OCI-M2 (cell line): ENCODE results near the gene WASHC2C.
"Not testable (repeated sequence)": the region's sequence is repeated elsewhere in the genome, so short reads cannot be mapped to it uniquely, and the experiment has no call there.

Experiments used
- DNase-seq: peaks from one replicate; lab custom pipeline; 2025; ENCODE audit not compliant: unreplicated experiment; lab: John Stamatoyannopoulos, UW

The WASHC2C gene, protein sequence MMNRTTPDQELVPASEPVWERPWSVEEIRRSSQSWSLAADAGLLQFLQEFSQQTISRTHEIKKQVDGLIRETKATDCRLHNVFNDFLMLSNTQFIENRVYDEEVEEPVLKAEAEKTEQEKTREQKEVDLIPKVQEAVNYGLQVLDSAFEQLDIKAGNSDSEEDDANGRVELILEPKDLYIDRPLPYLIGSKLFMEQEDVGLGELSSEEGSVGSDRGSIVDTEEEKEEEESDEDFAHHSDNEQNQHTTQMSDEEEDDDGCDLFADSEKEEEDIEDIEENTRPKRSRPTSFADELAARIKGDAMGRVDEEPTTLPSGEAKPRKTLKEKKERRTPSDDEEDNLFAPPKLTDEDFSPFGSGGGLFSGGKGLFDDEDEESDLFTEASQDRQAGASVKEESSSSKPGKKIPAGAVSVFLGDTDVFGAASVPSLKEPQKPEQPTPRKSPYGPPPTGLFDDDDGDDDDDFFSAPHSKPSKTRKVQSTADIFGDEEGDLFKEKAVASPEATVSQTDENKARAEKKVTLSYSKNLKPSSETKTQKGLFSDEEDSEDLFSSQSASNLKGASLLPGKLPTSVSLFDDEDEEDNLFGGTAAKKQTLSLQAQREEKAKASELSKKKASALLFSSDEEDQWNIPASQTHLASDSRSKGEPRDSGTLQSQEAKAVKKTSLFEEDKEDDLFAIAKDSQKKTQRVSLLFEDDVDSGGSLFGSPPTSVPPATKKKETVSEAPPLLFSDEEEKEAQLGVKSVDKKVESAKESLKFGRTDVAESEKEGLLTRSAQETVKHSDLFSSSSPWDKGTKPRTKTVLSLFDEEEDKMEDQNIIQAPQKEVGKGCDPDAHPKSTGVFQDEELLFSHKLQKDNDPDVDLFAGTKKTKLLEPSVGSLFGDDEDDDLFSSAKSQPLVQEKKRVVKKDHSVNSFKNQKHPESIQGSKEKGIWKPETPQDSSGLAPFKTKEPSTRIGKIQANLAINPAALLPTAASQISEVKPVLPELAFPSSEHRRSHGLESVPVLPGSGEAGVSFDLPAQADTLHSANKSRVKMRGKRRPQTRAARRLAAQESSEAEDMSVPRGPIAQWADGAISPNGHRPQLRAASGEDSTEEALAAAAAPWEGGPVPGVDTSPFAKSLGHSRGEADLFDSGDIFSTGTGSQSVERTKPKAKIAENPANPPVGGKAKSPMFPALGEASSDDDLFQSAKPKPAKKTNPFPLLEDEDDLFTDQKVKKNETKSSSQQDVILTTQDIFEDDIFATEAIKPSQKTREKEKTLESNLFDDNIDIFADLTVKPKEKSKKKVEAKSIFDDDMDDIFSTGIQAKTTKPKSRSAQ (N-terminal part only)

DNA sequence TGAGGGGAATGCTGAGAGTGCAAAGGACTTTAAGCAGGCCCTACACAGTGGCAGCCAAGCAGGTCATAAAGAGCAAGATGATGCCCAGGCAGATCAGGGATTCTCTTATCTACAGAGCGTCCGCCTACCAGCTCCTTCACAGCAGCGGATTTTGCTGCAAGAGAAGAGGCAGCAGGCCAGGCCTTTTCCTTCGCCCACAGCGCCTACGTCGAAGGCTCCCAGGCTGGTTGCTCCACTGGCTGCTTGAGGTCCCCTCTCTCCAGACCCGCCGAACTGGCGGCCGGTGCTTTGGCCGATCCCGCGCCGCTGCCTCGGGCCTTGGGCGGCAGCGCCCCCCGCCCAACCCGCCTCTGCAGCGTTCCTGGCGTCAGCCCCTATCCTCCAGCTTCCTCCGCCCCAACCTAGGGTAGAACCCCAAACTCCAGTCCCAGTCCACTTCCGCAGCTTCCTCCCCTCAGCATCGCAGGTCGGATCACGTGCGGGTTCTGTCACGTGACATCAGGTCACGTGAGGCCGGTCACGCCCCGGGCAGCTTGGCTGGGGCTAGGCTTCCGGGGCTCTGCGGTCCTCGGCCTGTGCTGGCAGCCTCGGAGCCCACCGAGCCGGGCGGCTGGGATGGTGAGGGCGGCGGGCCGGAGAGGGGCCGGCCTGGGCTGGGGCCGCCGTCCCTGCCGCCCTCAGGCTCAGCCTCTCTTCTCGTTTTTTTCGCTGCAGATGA is at the start of gene WASHC2C:
Gene WASHC2C (plus strand): TSS at position 564 of the 718 bp plus-strand sequence. CDS start 52 bp downstream, at position 616.
- DNase-seq, result not testable (repeated sequence)

DNA sequence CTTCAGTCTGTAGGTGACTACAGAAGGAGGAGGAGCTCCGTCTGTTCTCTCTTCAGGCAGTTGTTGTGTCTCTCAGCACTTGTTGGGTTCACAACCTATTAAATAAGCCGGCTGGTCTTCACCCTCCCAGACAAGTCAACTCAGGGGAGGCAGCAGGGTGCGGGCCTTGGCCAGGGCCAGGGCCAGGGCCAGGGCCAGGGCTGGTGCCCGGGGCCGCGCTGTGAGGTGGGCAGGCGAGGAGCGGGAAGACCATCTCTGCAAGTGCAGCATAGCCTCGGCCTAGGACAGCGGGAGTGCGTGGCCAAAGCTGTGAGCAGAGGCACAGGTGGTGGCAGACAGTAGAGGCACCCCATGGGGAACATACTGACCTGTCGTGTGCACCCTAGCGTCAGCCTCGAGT is 48.6 kb upstream of the WASHC2C start:
- DNase-seq, result not testable (repeated sequence)

DNA sequence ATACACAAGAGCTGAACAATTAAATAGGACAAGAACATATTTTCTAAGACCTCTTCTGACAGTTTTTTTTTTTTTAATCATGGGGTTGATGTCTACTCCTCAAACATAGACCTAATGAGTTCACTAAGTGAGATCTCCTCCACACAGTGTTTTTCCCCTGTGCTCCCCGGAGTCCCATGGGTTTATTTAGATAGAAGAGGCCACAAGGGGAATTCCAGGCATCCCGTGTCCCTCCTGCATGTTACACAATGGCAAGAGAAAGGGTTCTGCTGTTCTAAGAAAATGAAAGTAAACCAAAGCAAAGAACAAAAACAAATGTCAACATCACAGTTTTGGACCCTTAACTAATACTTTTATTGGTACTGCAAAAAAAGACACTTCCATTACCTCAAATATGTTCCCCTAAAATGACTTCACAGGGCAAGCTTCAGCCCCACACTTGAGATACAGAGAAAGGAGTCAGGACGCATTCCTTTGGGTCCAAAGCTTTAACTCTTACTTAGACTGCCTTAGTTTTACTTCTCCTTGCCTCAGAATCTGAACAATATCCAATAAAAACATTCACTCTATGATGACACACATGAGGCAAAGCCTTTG is 16.8 kb upstream of the WASHC2C start:
- DNase-seq, result not testable (repeated sequence)

DNA sequence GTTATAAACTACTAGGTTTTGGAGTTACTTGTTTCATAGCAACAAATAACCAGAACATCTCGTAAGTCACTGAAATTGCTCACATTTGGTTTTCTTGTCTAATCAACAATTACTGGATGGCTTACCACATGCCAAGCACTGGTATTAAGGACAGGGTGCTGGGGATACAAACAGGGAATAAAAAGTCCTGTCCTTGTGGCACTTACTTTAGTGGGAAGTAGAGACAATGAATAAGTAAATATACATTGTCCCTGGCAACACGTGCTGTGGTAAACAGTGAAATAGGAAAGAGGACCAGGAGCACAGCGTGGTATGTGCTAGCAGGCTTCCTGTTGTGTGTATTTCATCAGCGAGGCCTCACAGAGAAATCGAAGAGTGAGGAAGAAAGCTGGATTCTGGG is 15.8 kb upstream of the WASHC2C start:
- not testable (repeated sequence) for DNase-seq

DNA sequence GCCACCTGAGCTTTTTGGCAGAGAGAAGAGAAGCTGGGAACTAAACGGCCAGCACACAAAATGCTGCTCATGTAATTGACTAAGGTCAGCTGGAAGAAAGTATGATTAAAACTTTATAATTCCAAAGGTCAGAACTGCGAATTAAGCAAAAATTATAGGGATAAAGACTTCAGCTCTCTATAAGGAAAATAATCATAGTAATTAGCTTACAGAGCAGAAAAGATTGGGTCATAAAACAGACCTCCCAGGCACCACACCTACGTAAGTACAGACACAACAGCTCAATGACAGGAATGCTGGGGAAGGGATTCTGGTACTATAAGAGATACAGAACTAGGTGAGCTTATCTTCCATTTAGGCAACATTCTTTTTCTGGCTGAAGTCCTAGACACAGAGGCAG is 10.0 kb upstream of the WASHC2C start:
- DNase-seq, result not testable (repeated sequence)

DNA sequence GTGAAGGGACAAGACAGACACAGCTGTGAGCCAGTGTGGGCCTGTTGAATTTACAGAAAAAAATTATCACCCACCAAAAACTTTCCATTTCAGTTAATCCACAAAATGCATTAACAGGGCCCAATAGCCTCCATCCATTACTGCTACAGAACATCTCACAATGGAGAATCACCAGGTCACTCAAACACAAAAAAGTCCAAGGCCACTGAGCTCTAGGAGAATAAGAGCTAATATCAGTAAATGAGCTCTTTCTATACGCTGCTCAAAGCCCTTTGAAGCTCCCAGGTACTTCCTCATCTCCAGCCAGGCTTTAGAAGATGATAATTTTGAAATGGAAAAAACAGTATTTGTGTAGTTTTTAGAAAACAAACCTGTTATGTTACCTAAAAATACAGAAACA is 9.4 kb upstream of the WASHC2C start:
- not testable (repeated sequence) for DNase-seq

DNA sequence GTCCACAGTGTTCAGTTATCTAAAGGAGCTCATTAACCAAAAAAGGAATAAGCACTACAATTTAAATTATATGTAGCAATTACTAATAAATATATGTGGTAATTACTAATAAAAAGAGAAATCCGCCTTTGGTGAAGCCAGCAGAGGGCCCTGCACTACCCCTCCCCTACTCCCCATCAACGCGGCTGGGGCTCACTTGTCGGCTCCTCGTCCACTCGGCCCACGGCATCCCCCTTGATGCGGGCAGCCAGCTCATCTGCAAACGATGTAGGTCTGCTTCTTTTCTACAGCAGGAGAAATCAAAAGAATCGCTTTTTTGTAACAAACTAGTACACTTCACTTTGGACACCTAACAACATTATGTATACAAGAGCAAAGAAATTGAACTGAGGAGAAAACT is 5.6 kb upstream of the WASHC2C start:
- not testable (repeated sequence) for DNase-seq

DNA sequence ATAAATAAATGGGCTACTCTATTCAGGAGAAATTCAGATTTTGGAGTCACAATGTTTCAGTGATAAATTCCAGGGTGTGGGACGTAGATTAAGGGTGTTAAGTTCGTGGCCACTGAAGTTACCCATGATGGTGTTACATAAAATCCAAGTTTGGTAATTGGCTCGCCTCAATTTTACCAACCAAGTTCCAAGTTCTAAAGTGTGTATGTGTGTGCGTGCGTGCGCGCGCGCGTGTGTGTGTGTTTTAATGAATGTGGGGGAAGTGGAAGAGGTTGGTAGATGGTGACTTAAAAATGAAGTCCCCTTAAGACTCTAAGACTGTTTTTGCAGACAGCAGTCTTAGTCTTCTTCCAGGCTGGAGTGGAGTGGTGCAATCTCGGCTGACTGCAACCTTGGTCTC is 3.2 kb upstream of the WASHC2C start:
- not testable (repeated sequence) for DNase-seq

DNA sequence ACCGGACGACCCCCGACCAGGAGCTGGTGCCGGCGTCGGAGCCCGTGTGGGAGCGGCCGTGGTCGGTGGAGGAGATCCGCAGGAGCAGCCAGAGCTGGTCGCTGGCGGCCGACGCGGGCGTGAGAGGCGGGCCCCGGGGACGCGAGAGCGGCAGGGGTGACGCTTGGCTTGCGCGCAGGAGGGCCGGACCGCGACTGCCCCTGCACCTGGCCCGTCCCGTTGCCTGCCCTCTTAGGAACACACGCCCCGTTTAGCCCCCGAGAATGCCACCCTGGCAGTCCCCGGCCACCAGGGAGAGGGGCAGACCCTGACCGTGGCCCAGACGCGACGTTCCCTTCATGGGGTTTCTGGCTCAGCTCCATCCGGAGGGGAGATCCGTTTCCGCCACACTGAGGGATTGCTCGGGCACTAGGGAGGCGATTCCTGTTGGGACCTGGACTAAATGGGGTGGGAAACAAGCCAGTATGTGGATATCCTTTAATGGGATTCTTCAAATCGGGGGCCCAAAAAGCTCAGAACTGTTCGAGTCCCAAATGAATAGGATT is 427 bp downstream of the WASHC2C start:
- DNase-seq, result not testable (repeated sequence)

DNA sequence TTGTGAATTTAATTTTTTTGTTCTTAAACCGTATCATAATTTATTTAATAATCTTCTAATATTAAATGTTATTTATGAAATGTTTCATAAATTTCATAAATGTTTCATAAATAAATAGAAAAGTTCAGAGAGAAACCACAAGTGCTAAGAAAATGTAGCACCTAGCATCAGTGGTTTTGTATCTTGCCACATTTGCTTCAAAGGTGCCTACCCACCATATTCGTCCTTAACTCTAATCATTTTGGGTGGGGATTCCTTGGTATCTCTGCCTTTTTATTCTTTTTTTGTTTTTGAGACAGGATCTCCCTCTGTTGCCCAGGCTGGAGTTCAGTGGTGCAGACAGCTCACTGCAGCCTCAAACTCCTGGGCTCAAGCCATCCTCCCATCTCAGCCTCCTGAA is 7.4 kb downstream of the WASHC2C start:
- DNase-seq, result not testable (repeated sequence)

DNA sequence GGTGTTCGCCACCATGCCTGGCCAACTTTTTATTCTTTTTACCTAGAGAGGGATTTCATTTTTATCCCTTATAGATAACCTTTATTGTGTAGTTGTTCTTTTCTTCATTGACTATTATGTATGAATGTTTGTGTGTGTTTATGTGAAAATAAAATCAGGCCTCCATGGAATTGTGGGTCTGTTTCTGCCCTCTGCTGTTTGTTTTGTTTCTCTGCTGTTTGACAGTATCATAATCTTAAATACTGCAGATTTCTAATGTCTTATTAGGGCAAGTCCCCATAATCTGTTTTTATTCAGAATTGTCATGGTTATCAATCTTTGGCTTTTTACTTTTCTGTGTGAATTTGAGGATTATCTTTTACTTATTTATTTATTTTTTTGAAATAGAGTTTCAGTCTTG is 7.8 kb downstream of the WASHC2C start:
- not testable (repeated sequence) for DNase-seq

DNA sequence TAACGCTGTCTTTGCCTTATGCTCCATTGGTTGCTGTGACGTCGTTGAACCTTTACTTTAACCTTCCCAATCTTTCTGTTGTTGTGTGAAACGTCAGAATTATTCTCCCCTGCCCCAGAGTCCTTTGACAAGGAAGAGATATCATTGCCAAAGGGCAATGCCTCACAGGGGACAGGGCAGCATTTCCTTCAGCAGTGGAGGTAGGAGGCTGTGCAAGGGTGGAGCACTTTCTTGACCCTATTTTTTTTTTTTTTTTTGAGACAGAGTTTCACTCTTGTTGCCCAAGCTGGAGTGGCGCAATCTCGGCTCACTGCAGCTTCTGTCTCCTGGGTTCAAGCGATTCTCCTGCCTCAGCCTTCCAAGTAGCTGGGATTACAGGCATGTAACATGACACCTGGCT is 14.5 kb downstream of the WASHC2C start:
- DNase-seq, result not testable (repeated sequence)

DNA sequence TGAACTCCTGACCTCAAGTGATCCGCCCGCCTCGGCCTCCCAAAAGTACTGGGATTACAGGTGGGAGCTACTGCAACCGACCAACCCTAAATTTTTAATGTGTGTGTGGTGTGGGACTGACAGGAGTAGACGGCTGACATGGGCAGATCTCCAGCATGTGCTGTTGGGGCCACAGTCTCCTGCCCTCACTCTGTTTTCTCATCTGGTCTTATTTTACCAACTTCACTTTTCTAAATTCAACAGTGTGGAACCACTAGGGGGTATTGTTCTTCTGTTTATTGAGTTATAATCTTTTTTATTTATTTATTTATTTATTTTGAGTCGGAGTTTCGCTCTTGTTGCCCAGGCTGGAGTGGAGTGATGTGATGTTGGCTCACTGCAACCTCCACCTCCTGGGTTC is 14.9 kb downstream of the WASHC2C start:
- not testable (repeated sequence) for DNase-seq

DNA sequence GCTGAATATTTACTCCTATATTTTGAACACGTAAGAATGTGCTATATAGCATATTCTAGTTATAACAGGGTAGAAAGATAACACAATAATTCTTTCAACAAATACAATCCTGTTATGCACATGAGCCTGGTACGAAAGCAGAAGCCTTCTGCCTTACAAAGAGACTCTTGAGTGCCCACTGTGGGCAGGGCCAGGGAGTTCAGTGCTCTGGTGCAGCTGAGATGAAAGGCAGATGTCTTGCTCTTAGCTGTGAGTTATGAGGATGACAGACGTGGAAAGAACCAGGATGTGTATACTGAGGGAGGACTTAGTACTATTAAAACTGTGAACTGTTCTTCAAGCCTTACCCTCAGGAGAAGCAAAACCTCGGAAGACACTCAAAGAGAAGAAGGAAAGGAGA is 24.1 kb downstream of the WASHC2C start:
- not testable (repeated sequence) for DNase-seq

DNA sequence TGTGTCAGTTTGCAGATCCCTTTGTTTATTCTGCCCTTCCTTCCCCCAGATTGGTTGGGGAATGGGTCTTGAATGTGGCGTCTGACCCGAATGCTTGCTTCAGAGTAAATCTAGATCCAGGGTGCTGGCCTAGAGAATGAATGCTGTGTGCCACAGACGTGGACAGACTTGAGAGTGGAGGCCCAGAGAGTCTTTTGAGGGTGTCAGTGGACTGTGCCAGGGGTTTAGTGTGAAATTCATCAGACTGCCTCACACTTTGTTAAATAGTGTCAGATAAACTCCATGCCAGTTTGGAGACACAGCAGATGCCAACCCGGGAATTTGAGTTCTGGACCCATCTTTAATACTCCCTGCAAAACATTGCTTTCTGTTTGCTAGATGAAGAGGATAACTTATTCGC is 25.1 kb downstream of the WASHC2C start:
- DNase-seq, result not testable (repeated sequence)

DNA sequence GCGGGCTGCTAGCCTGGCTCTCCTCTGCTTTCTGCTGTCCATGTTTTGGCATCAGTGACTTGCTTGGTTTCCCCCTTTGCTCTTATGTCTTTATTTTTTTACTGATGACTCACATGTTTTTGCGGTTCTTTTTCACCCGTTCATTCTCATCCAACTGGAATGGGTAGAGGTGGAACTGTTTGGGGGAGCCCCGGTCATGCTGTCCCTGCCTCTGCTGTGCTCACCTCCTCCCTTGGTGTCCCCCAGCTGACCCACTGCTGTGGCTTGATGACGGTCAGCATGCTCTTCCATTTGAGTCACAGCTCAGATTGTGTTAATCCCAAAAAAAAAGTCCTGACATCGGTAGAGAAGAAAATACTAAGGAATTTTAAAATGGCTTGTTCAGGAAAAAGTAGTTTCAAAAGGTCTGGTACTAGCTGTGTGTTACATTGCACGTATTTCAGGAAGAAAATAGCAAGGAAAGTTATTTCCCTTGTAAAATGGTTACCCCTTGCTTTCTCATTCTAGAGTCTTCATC is 27.0 kb downstream of the WASHC2C start:
- DNase-seq, result not testable (repeated sequence)

DNA sequence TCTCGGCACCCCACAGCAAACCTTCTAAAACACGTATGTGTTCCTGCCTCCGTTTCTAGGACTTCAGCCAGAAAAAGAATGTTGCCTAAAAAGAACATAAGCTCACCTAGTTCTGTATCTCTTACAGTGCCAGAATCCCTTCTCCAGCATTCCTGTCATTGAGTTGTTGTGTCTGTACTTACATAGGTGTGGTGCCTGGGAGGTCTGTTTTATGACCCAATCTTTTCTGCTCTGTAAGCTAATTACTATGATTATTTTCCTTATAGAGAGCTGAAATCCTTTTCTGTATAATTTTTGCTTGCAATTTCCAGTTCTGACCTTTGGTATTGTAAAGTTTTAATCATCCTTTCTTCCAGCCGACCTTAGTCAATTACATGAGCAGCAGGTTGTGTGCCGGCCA is 28.0 kb downstream of the WASHC2C start:
- DNase-seq, result not testable (repeated sequence)

DNA sequence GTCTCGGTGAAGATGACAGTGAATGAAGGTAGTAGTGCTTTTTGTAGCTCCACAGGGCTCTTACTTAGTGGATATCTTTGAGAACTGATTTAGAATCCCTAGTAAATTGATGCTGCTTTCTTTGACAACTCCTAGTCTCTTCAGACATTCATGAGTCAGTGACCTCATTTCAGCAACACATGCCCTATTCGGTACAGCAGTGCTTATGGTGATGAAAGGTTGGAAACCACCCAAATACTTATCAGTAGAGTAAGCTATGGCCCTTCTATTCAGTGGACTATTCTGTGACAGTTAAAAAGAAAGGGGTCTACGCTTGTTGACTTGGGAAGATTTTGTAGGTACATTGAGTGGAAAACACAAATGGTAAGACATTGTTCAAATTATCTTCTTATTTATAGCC is 29.0 kb downstream of the WASHC2C start:
- not testable (repeated sequence) for DNase-seq

DNA sequence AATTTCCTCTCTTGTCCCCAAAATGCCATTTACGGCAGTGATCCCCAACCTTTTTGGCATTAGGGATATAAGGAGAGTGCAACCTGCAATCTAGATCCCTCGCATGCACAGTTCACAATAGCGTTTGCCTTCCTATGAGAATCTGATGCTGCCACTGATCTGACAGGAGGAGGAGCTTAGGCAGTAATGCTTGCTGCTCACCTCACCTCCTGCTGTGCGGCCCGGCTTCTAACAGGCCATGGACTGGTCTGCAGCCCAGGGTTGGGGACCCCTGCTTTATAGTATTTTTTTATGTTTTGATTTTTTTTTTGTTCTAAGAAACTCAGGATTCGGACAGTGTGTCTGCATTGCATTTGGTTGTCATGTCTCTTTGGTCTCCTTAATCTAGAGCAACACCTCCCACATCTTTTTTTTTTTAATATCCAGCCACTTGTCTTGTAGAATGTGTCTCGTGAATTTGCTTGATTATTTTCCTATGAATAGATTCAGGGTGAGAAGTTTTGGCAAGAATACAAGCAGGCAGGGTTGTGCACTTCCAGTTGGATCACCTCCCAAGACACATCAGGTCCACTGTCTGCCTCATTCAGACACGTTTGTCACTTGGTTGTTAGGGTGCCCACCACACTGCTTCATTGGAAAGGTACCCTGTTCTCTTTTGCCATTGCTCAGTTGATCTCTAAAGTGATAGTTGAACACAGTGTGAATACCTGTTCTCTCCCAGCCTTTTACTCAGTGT is 30.8 kb downstream of the WASHC2C start:
- not testable (repeated sequence) for DNase-seq
